Chondrocyte (in vitro differentiated cells): ENCODE results near the gene RIPK3. TPM values are rescaled to one million over a fixed set of nuclear protein-coding genes. Genes with fewer than 3 reads are reported as not detected.

Source experiments
- DNase-seq: peaks from one replicate; pipeline ENCODE4 v3.0.0; 2021; ENCODE audit warnings: mixed read lengths, low spot score
- H3K27ac Mint-ChIP-seq: one replicate; pipeline ENCODE4 v1.8.0; 2021; ENCODE audit warnings: mild to moderate bottlenecking, moderate library complexity, mixed read lengths; ENCODE audit not compliant: unreplicated experiment
- H3K27me3 Mint-ChIP-seq: 2 replicates; pipeline ENCODE4 v1.8.0; 2021; ENCODE audit warnings: low read depth, mixed read lengths
- H3K36me3 Mint-ChIP-seq: 2 replicates; pipeline ENCODE4 v1.8.0; 2021; ENCODE audit warnings: low read depth, mixed read lengths
- H3K4me1 Mint-ChIP-seq: 2 replicates; pipeline ENCODE4 v1.8.0; 2021; ENCODE audit warnings: low read depth, mild to moderate bottlenecking, mixed read lengths
- H3K4me3 Mint-ChIP-seq: one replicate; pipeline ENCODE4 v1.8.0; 2021; ENCODE audit warnings: mild to moderate bottlenecking, moderate library complexity, mixed read lengths; ENCODE audit not compliant: unreplicated experiment
- H3K9me3 Mint-ChIP-seq: 2 replicates; pipeline ENCODE4 v1.8.0; 2021; ENCODE audit warnings: low read depth, mixed read lengths
- CTCF ChIP-seq: fragments of 200-600 bp; sonication (generic); IDR thresholded peaks from 2 replicates; pipeline ENCODE4 v1.5.0; 2021; ENCODE audit warnings: antibody characterized with exemption, mild to moderate bottlenecking, moderate library complexity
- total RNA-seq: library from RNA; stranded (reverse); gene quantifications from 3 replicates; pipeline ENCODE4 v1.2.1, GENCODE V29; 2021

Gene RIPK3
- total RNA-seq, 1 donor from 2014 or later = 1.3 TPM

- DNase-seq = no peak
- no peaks in the 10 kb centered on the region for H3K27me3 Mint-ChIP-seq
- no peaks in the 10 kb centered on the region for H3K4me1 Mint-ChIP-seq
- no peak overlapping the region for H3K4me3 Mint-ChIP-seq
- H3K9me3 Mint-ChIP-seq = no peaks in the 10 kb centered on the region
- no peak overlapping the region for H3K27ac Mint-ChIP-seq
- no peak for TF ChIP-seq CTCF
- H3K36me3 Mint-ChIP-seq = no peaks in the 10 kb centered on the region
These were observed 45.7 kb upstream of the RIPK3 start for GRCh38 chr14:24385524-24385923.

GRCh38 chr14:24384169-24384568 is 44.4 kb upstream of the RIPK3 start:
- Mint-ChIP-seq H3K36me3 (no peaks in the 10 kb centered on the region), H3K27me3 (no peaks in the 10 kb centered on the region), H3K27ac (no peak overlapping the region), H3K4me1 (no peaks in the 10 kb centered on the region), H3K4me3 (no peak overlapping the region), H3K9me3 (no peaks in the 10 kb centered on the region)
- no peak for DNase-seq
- no peak for TF ChIP-seq CTCF

GRCh38 chr14:24382064-24382371 is 42.2 kb upstream of the RIPK3 start:
- H3K9me3 Mint-ChIP-seq = no peaks in the 10 kb centered on the region
- no peaks in the 10 kb centered on the region for H3K4me1 Mint-ChIP-seq
- no peak for DNase-seq
- TF ChIP-seq CTCF = no peak
- peaks cover 2% of the 10 kb centered on the region for H3K36me3 Mint-ChIP-seq
- H3K27ac Mint-ChIP-seq = no peak overlapping the region
- H3K27me3 Mint-ChIP-seq = no peaks in the 10 kb centered on the region
- H3K4me3 Mint-ChIP-seq = no peak overlapping the region

GRCh38 chr14:24381363-24382063 is 41.7 kb upstream of the RIPK3 start:
- Mint-ChIP-seq H3K4me1 (no peaks in the 10 kb centered on the region), H3K36me3 (peaks cover 3% of the 10 kb centered on the region), H3K9me3 (no peaks in the 10 kb centered on the region), H3K27me3 (no peaks in the 10 kb centered on the region), H3K27ac (no peak overlapping the region), H3K4me3 (no peak overlapping the region)
- TF ChIP-seq CTCF = no peak
- DNase-seq = no peak

- Mint-ChIP-seq H3K27me3 (no peaks in the 10 kb centered on the region), H3K4me1 (no peaks in the 10 kb centered on the region), H3K27ac (no peak overlapping the region), H3K9me3 (no peaks in the 10 kb centered on the region), H3K4me3 (no peak overlapping the region), H3K36me3 (peaks cover 6% of the 10 kb centered on the region)
- DNase-seq = no peak
- TF ChIP-seq CTCF = no peak
These were observed 40.3 kb upstream of the RIPK3 start for GRCh38 chr14:24379907-24380730.
